ENCODE results near the gene CASP5. TPM values are rescaled to one million over a fixed set of nuclear protein-coding genes. Genes with fewer than 3 reads are reported as not detected.
A peak's percentile ranks its signal among the peaks of the same experiment; 100 is the strongest.
"Not testable (repeated sequence)": the region's sequence is repeated elsewhere in the genome, so short reads cannot be mapped to it uniquely, and the experiment has no call there.

The CASP5 gene
- total and polyA plus RNA-seq, 8 donors, result 0.13 to 3.3 (median 0.28) TPM; not detected in 2

- intact Hi-C loops (cut with DNase I), result loop anchor here in 1 of 2 donors (10.0 kb wide), 1 partner anchor 195 kb away; no protein-coding TSS in a partner anchor
- TF ChIP-seq CTCF (IDR thresholded peaks at IDR 0.05), result no peak
- Histone ChIP-seq H3K27ac (no peak overlapping the region), H3K36me3 (no peaks in the 10 kb centered on the region), H3K27me3 (no peaks in the 10 kb centered on the region), H3K9me3 (no peaks in the 10 kb centered on the region), H3K4me1 (peaks cover 12 to 28% of the 10 kb centered on the region in 2 donors), H3K4me3 (no peak overlapping the region)
- DNase-seq, result no peak
- no peak for ATAC-seq
Measured at GRCh38 chr11:105049481-105049880, 26.5 kb upstream of the CASP5 start.

- Histone ChIP-seq H3K27ac (peak overlapping the region; percentile 63 to 64), H3K4me3 (no peak overlapping the region), H3K36me3 (no peaks in the 10 kb centered on the region), H3K27me3 (no peaks in the 10 kb centered on the region), H3K4me1 (peaks cover 12 to 47% of the 10 kb centered on the region in 2 donors), H3K9me3 (no peaks in the 10 kb centered on the region)
- peak; percentile 81 for ATAC-seq
- TF ChIP-seq CTCF (IDR thresholded peaks at IDR 0.05), result no peak
- peak in 3 of 4 donors; percentile 31 to 63 (median 53) for DNase-seq
- intact Hi-C loops (cut with DNase I), result loop anchor here in 1 of 2 donors (10.0 kb wide), 1 partner anchor 198 kb away; no protein-coding TSS in a partner anchor
Measured at GRCh38 chr11:105046898-105047579, 24.1 kb upstream of the CASP5 start.

- H3K4me1 ChIP-seq, result peaks cover 12 to 53% of the 10 kb centered on the region in 2 donors
- H3K4me3 ChIP-seq, result peak overlapping the region in 1 of 2 donors; percentile 56
- H3K36me3 ChIP-seq, result peaks cover 0 to 10% of the 10 kb centered on the region in 2 donors
- TF ChIP-seq CTCF (IDR thresholded peaks at IDR 0.05), result no peak
- intact Hi-C loops (cut with DNase I), result loop anchor here in 1 of 2 donors (10.0 kb wide), 1 partner anchor 199 kb away; no protein-coding TSS in a partner anchor
- DNase-seq, result no peak
- H3K9me3 ChIP-seq, result no peaks in the 10 kb centered on the region
- H3K27me3 ChIP-seq, result no peaks in the 10 kb centered on the region
- ATAC-seq, result no peak
- H3K27ac ChIP-seq, result peak overlapping the region; percentile 81 to 88
Measured at GRCh38 chr11:105045676-105046296, 22.8 kb upstream of the CASP5 start.

- peak; percentile 86 for ATAC-seq
- Histone ChIP-seq H3K36me3 (peaks cover 0 to 19% of the 10 kb centered on the region in 2 donors), H3K27ac (peak within 1 kb of the TSS; percentile 81 to 88), H3K4me3 (peak within 1 kb of the TSS; percentile 24 to 56), H3K4me1 (peaks cover 12 to 58% of the 10 kb centered on the region in 2 donors)
- not testable (repeated sequence) for H3K9me3 ChIP-seq, H3K27me3 ChIP-seq
- intact Hi-C loops (cut with DNase I), result loop anchor here in 1 of 2 donors (10.0 kb wide), 1 partner anchor 200 kb away; no protein-coding TSS in a partner anchor
- peak in 3 of 4 donors; percentile 44 to 75 (median 55) for DNase-seq
Measured at GRCh38 chr11:105044557-105045524, 21.9 kb upstream of the CASP5 start, which contains the start of gene CARD16. Gene CARD16, minus strand, starts transcription at chr11:105045335. Its CDS starts 38 bp downstream, at chr11:105045297.

GRCh38 chr11:105042178-105042577 is 19.2 kb upstream of the CASP5 start:
- Histone ChIP-seq H3K9me3 (no peaks in the 10 kb centered on the region), H3K27me3 (no peaks in the 10 kb centered on the region), H3K36me3 (peaks cover 0 to 37% of the 10 kb centered on the region in 2 donors), H3K4me3 (peak overlapping the region in 1 of 2 donors; percentile 56), H3K27ac (peak overlapping the region in 1 of 2 donors; percentile 5), H3K4me1 (peaks cover 12 to 52% of the 10 kb centered on the region in 2 donors)
- no peak for DNase-seq
- intact Hi-C loops (cut with DNase I), result loop anchor here in 1 of 2 donors (10.0 kb wide), 1 partner anchor 203 kb away; no protein-coding TSS in a partner anchor
- ATAC-seq, result no peak
- no peak for TF ChIP-seq CTCF (IDR thresholded peaks at IDR 0.05)

All from left lung (tissue), 10 donors.